HG03469 (cell line): ENCODE results near the gene NCOA1.
"Not testable (repeated sequence)": the region's sequence is repeated elsewhere in the genome, so short reads cannot be mapped to it uniquely, and the experiment has no call there.

Experiments
- ATAC-seq: cut with Tn5 transposase; IDR thresholded peaks from one replicate; pipeline ENCODE4 v1.9.1; 2021; ENCODE audit warnings: mild to moderate bottlenecking, moderate library complexity, moderate number of reproducible peaks; ENCODE audit not compliant: unreplicated experiment

NCOA1 gene

DNA sequence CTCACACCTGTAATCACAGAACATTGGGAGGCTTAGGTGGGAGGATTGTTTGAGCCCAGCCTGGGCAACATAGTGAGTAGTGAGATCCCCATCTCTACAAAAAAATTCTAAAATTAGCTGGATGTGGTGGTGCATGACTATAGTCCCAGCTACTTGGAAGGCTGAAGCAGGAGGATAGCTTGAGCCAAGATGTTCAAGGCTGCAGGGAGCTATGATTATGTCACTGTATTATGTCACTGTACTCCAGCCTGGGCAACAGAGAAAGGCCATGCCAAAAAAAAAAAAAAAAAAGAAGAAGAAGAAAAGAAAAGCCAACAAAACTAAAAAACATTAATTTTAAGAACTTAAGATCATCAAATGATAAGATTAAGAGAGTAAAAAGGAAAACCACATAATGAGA lies 17.4 kb upstream of the NCOA1 start:
- ATAC-seq: no peak

DNA sequence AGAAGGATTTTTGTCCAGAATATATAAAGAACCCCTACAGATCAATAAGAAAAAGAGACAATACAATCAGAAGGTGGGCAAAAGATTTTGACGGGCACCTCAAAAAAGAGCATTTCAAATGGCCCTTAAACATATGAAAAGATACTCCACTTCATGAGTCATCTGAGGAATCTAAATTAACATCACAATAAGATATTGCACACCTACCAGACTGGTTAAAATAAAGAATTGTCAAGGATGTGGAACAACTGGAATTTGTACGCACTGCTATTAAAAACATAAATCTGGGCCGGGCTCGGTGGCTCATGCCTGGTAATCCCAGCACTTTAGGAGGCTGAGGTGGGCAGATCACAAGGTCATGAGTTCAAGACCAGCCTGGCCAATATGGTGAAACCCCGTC lies 17.0 kb upstream of the NCOA1 start:
- ATAC-seq: no peak

DNA sequence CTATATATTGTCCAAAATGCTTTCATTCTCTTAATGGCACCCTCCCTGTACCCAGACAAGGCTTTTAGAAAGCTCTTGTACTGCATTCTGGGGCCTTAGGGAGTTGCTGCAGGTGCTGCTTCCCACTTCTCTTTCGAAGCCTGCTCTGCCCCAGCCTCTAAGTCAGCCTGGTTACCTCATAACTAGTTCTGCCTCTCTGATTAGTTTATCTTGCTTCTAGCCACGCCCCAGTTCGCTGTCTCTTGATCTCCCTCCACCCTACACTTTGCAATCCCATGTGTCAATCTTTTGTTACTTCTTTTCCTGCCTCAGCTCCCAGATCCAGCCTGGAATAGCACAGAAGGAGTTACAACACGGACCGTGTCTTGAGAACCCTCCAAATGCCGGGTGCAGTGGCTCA lies 13.8 kb upstream of the NCOA1 start:
- ATAC-seq: no peak

DNA sequence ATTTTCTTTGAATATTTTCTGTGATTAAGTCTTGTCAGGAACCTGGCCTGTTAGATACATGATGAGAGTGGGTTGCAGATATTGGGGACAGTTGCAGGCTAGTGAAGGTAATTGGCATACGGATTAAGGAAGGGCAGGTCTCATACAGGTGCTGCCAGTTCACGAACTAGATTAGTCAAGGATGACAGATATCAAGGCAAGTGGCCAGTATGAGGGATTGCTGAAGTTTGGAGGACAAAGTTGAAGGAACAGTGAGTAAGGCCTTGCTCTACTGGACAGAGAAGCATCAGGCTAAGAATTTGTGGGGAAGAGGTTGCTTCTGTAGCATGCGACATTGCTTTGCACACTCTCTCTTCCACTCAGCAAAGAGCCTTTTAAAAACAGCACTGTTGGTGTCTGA lies 12.8 kb upstream of the NCOA1 start:
- no peak for ATAC-seq

DNA sequence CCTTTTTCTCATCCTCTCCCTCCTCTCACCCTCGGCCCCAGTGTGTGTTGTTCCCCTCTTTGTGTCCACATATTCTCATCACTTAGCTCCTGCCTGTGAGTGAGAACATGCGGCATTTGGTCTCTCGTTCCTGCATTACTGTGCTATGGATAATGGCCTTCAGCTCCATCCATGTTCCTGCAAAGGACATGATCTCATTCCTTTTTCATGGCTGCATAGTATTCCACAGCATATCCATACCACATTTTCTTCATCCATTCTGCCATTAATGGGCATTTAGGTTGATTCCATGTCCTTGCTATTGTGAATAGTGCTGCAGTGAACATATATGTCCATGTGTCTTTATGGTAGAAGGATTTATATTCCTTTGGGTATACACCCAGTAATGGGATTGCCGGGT lies 10.8 kb upstream of the NCOA1 start:
- ATAC-seq: no peak

DNA sequence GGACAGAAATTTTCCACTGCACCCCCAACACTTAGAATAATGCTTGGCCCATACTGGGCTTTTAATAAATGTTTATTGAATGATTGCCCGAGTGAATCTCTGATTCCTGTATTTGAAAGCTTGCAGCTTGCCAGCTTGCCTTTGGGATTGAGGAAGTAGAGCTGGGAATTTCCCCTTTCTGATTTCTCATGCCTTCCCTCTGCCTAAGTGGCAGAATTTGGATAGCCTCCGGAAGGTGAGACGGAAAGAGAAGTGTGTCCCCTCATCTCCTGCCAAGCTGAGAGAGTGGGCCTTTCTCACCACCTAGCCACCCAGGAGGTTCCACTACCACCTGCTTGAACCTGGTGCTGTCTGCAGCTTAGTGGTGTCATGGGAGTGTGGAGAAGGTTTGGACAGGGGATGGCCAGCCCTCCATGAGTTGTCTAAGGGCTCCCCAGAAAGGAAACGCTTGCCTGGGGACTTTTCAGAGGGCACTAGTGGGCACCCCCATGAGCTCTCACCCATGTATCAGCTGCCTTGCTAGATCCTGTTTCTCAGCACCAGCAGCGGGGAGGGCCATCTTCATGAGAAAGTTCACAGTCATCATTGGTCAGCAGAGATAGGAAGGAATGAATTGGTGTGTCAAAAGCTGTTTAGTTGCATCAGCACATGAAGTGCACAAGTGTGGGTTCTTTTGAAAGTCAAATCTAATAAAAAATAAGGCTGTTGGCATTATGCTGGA lies 8.6 kb upstream of the NCOA1 start:
- ATAC-seq: no peak

DNA sequence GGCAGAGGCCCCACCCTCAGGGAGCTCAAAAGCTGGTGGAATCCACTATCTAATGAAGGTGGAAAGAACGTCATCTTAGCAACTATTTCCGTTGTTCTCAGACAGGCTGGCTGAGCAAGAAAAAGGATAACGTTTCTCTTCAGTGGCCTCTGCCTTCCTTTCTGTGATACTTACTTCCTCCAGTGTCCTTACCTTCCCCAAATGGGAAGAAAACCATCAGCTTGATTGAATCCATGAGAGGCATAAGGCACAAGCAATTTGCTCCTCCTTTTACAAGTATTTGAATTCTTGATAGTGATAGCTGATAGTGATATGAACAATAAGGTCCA lies 8.1 kb upstream of the NCOA1 start:
- no peak for ATAC-seq

DNA sequence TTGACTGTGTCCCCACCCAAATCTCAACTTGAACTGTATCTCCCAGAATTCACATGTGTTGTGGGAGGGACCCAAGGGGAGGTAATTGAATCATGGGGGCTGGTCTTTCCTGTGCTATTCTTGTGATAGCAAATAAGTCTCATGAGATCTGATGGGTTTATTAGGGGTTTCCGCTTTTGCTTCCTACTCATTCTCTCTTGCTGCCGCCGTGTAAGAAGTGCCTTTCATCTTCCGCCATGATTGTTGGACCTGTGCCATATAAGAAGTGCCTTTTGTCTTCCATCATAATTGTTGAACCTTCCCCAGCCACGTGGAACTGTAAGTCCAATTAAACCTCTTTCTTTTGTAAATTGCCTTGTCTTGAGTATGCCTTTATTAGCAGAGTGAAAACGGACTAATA lies 6.4 kb upstream of the NCOA1 start:
- ATAC-seq: not testable (repeated sequence)

DNA sequence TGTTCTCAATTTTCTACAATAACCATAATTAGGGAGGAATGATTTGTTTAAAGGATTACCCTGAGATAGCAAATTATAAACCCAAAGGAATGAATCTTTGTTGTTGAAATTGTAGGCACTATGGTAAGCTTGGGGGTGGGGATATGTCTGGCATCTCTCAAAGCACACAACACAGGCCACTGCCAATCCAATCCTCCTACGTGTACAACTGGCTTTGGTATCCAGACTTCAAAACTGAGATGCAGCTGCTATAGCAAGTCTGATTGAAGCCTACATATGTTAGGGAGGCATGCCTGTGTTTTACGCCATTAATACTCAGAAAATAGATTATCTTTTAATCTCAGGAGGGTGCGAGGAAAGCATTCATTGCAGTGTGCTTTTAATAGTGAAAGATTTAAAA lies 5.9 kb upstream of the NCOA1 start:
- ATAC-seq: no peak

DNA sequence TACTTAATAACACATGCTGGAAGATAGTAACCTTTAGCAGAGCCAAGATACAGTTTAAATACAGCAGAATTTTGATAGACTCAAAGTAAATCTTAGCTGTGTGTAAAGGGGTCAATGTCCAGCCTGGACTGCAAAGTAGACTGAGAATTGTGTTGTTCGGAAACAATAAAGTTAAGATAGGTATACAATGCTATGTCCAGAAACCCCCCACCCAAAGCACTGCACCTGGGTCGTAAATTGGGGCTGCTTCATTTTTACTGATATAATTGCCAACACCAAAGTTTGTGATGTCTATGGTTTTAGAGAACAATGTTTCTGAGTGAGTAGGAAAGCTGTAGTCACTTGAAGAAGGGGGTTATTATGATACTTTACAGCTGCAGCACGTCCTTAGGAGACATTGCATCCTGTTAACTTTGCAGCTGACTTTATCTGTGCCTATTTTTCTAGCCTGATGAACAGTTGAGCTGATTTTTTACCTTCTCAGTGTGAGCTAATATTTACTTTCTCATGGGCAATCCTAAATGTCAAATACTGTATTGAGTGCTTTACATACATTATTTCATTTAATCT lies 4.3 kb upstream of the NCOA1 start:
- ATAC-seq: no peak

DNA sequence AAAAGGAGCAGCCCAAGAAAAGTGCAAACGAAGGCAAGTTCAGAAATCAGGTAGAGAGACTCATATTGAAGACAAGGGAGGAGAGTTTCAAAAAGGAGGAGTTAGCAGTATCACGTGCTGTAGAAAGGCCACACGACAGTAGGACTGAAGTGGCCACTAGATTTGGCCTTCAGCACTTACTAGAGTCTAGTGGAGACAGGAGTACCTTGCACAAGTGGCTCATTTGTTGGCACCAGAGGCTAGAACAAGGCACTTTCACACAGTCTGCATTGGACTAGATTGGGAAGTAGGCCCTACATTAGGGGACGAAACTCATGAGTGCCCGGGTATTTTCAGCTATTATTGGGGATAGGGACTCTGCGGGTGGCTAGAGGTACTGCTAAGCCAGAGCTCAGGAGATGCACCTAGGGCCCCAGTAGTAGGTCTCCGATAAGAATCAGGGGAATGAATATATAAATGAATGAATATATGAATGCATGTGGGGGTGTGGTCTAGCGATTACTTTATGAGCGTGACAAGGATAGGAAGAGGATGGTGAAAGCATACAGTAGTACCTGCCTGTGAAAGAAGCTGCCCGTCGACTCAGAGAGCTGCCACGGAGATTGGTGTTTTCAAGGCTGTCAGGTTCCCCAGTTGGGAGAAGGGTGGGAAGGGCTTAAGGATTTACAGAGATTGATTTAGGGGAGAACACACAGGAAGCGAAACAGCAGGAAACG lies 1.4 kb upstream of the NCOA1 start:
- no peak for ATAC-seq

DNA sequence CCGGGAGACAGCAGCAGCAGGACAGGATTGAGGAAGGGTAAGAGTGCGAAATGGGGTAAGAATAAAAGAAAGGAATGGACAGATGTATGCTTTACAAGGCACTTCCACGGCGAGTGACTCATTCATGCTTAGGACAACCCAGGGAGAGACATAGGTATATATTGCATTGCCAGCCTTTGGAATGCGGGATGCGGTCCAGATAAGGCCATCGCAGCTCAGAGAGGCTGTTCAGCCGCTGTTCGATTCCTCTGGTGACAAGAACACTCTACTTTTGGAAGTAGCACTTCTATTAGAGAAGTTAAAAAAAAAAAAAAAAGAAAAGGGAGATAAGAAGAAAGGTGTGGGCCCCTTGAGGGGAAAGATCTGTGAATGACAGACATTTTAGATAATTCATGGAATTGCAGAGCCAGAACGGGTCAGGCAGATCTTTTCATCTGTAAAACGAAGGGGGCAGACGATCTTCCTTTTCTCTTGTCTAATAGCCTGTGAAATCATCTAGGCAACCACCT lies 819 bp upstream of the NCOA1 start:
- ATAC-seq: no peak

DNA sequence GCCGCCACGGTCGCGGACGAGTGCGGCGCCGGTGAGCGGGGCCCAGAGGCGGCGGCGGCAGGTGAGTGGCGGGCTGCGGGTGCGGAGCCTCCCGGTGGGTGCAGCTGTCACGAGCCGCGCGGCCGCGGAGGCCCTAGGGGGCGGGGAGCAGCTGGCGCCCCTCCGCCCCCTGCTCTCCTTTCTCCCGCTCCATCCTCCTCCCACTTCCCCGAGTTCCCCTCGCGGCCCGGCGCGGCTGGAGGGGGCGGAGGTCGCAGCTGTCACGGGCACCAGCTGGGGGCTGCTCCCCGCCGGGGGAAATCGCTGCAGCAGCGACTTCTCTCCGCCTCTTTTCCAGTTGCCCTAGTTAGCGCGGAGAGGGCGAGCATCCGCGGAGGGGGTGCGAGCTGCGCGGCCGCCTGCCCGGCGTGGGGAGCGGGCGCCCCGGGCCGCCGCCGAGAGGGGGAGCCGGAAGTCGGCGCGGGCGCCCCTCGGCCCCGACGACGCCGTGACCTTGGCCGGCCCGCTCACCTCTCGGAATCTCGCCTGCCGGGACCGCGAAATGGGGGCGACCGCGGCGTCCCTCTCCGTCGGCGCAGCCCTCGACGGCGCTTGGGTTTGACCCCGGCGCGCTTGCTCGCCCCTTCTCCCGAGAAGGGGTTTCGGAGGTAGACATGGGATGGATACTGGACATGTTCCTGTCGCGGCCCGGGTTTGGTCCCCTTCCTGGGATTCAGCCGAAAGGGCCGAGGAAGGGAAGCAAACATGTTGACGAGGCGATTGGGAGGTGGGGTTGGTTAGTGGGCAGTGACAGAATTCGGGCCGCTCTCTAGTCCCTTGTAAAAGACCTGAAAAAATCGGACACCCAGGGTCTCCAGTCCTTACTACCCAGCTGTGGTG lies 727 bp downstream of the NCOA1 start:
- ATAC-seq: peak; percentile 18

DNA sequence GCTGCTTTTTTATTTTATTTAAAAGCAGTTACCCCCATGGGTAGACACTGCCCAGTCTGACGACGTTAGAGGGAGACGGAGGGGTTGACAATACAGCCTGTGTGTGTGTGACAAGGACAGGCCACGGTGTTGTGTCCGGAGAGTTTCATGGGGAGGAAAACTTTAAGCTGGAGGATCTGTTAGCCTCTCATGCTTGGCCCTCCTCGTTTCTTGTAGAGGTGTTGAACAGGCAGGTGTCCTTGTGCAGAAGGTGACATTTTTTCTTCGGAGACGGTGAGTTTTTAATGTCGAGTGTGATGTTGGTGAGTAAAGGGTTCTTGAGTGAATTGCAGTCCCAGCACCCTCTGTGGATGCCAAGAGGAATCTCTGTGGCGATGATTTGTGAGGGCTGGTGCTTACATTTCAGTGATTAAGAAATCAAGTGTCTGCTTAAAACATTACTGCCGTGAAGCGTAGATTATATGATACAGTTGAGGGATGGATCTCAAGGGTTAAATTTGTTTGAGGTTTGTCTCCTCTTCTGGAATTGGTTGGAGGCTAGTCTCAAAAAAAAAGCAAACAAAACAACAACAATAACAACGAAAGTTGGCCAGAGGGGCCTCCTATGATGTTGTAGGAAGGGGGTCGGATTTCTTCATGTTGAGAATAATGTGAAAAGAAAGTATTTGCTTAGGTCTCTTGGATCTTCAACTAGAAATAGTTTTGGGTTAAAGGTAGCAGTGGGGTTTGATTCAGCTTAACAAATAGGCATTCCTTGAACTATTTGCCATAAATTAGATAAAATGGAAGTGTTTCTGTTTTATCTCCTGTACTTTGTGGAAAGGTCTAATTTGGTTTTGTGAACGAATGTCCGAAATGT lies 1.6 kb downstream of the NCOA1 start:
- no peak for ATAC-seq

DNA sequence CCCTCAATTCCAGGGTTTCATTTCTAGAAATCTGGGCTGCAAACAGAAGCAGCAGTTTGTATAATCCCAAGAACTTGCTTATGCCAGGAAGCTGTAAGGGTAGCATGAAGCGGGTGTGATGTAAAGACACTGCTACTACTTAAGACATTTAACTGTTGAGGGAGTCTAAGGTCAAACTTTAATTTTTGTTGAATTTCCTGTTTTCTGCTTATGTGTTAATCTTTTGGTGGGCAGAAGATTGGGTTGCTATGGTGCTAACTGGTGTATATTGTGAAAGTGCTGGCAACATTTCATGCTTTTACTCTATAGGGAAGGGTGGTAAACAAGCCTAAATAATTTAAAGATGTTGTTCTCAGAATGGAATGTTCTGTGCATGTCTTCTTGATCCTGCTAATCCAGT lies 2.7 kb downstream of the NCOA1 start:
- ATAC-seq: no peak

DNA sequence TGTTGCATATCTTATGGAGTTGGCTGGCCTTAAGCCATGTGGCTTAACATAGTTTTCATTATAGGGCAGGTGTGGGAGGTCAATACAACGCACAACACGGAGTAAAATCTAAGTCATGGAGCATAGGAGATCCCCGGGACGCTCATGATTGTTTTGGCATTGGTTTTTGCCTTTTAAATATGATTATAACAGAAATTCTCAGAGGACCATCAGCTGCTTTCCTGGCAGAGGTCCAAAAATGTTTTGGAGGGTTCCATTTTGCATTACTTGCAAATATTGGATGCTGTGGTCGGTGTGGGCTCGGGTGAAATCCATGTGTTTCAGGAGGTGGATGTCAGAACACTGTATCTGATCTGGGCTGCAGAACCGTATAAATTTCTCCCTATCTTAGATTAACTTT lies 3.4 kb downstream of the NCOA1 start:
- no peak for ATAC-seq

DNA sequence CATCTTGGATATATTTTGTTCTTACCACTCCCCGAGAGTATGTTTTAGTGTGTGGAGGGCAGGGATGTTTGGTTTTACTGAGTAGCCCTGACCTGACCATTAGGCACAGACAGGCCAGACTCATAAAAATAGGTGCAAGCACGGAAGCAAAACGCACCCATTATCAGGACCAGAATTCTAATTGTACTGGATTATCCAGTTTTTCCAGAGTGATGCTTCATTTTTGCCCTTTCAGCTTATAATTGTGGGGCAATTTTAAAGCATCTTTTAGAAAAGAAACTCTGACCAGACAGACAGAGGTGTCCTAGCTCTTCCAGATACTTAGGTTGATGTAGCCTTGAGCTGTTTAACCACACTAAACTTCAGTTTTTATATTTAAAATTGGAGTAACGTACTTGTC lies 4.4 kb downstream of the NCOA1 start:
- no peak for ATAC-seq

DNA sequence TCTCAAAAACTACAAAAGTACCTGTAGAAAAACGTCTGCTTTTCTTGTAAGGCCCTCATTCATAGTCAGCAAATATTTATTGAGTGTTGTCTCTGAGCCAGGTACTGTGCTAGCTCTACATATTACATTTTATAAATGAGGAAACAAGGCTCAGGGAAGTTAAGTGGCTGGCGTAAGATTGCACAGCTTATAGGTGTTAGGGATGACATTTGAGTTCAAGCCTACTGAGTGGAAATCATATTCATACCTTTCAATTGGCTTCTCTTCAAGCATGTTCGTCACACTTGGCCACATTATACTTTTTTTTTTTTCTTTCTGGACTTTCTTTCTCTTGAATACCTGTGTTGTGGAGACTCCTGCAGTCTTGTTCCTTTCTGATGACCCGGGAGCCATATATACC lies 5.9 kb downstream of the NCOA1 start:
- ATAC-seq: no peak

DNA sequence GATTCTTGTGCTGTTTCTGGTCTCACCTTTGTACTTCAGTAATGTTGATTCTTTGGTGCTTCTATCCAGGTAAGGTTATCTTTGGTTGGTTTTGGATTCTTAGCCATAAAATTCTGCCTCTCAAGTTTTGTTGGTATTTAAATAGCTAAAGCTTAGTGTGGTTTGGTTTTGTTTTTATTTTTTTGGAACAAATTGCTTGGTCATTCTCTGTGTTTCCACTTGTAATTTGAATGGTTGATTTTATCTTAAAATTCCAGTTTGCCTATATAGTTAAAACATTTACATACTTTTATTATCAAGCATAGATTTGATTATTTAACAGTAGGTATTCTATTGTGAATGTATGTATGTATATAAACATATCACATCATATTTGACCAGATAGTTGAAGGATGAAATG lies 6.6 kb downstream of the NCOA1 start:
- ATAC-seq: no peak

DNA sequence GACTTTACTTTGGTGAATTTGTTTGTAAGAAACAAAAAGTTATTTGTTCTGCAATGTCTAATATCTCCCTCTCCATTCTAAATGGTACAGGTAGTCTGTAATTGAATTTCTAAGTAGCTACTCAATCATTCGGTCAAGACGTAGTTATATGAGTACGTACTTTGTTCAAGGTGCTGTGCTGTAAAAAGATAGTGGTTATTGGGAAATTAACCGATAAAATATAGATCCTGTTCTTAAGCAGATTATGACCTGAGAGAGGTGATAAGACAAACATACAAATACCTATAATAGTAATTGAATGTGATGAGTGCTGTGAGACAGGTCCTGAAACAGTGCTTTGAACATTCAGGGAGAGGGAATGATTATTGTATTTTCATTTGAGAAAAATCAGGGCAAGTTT lies 7.1 kb downstream of the NCOA1 start:
- ATAC-seq: no peak
